SK-N-SH (cell line): ENCODE data around the gene SPTBN2.

ENCODE experiments used
- EP300 ChIP-seq, 2 experiments: IDR thresholded peaks; 2 replicates each; pipeline versions ENCODE4 v1.4.0 to v1.6.1; 2012; ENCODE audit warnings: borderline replicate concordance in 1 of 2, low read depth in 1 of 2, low read length in 1 of 2
- GABPA ChIP-seq: IDR thresholded peaks from 2 replicates; pipeline ENCODE4 v1.4.0; 2012; ENCODE audit warnings: low read depth, mild to moderate bottlenecking
- GATA2 ChIP-seq: sonication (generic); formaldehyde crosslinking; IDR thresholded peaks from 2 replicates; pipeline ENCODE4 v1.5.0; 2020; ENCODE audit warnings: mild to moderate bottlenecking, missing genetic modification reagents
- MAX ChIP-seq: IDR thresholded peaks from 2 replicates; pipeline ENCODE4 v1.4.0; 2012; ENCODE audit warnings: low read depth
- POLR2AphosphoS5 ChIP-seq: IDR thresholded peaks from 2 replicates; pipeline ENCODE4 v1.6.1; 2012; ENCODE audit warnings: low read depth, low read length
- RAD21 ChIP-seq: IDR thresholded peaks from 2 replicates; pipeline ENCODE4 v1.6.1; 2012; ENCODE audit warnings: mild to moderate bottlenecking, low read length
- RFX5 ChIP-seq: IDR thresholded peaks from 2 replicates; pipeline ENCODE4 v1.6.1; 2012; ENCODE audit warnings: mild to moderate bottlenecking, improper control_type of control experiment, low read length
- SIN3A ChIP-seq: IDR thresholded peaks from 2 replicates; pipeline ENCODE4 v1.6.1; 2012; ENCODE audit warnings: low read depth, mild to moderate bottlenecking, low read length, moderate library complexity, borderline replicate concordance
- SMC3 ChIP-seq: IDR thresholded peaks from 2 replicates; pipeline ENCODE4 v1.6.1; 2012; ENCODE audit warnings: low read depth, low read length, improper control_type of control experiment
- YY1 ChIP-seq: IDR thresholded peaks from 2 replicates; pipeline ENCODE4 v1.4.0; 2012; ENCODE audit warnings: low read depth, mild to moderate bottlenecking
- TF ChIP-seq, protein P1 (sequence below): fragments of 200-600 bp; sonication (generic); IDR thresholded peaks from 2 replicates; pipeline ENCODE4 v1.6.1; 2017; ENCODE audit warnings: antibody characterized with exemption, mild to moderate bottlenecking, moderate library complexity
- TF ChIP-seq, protein P2 (sequence below): IDR thresholded peaks from 2 replicates; pipeline ENCODE4; 2012

DNA sequence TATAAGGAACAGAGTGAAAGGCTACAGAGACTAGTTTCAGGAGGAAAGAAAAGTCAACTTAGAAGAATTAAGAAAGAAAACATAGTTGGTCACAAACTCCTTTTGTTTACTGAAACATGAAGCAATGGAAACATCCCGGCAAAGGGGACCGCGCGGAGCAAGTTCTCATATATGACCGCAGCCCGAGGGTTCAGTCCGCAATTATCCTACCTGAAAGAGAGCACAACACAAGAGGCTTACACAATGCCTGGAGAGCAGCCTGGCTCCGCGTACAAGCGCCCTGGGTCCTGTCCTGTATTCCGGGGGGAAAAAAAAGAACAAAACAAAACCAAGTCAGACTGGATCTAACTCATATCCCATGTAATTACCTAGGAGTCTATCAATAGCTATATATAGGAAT is 63.6 kb downstream of the SPTBN2 start:
- TF ChIP-seq, protein P1, sequence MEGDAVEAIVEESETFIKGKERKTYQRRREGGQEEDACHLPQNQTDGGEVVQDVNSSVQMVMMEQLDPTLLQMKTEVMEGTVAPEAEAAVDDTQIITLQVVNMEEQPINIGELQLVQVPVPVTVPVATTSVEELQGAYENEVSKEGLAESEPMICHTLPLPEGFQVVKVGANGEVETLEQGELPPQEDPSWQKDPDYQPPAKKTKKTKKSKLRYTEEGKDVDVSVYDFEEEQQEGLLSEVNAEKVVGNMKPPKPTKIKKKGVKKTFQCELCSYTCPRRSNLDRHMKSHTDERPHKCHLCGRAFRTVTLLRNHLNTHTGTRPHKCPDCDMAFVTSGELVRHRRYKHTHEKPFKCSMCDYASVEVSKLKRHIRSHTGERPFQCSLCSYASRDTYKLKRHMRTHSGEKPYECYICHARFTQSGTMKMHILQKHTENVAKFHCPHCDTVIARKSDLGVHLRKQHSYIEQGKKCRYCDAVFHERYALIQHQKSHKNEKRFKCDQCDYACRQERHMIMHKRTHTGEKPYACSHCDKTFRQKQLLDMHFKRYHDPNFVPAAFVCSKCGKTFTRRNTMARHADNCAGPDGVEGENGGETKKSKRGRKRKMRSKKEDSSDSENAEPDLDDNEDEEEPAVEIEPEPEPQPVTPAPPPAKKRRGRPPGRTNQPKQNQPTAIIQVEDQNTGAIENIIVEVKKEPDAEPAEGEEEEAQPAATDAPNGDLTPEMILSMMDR, result no peak
- TF ChIP-seq RAD21 (no peak), GABPA (no peak), GATA2 (no peak), POLR2AphosphoS5 (no peak), EP300 (IDR thresholded peaks at IDR 0.05; ENCODE audit: borderline replicate concordance in 1 of 2, low read depth in 1 of 2, low read length in 1 of 2) (no peak), YY1 (no peak), SIN3A (no peak), SMC3 (no peak), RFX5 (no peak), MAX (no peak)
- TF ChIP-seq, protein P2, sequence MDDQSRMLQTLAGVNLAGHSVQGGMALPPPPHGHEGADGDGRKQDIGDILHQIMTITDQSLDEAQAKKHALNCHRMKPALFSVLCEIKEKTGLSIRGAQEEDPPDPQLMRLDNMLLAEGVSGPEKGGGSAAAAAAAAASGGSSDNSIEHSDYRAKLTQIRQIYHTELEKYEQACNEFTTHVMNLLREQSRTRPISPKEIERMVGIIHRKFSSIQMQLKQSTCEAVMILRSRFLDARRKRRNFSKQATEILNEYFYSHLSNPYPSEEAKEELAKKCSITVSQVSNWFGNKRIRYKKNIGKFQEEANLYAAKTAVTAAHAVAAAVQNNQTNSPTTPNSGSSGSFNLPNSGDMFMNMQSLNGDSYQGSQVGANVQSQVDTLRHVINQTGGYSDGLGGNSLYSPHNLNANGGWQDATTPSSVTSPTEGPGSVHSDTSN, result no peak
